BJ (cell line): ENCODE results near the gene AP3D1. TPM values are rescaled to one million over a fixed set of nuclear protein-coding genes. Genes with fewer than 3 reads are reported as not detected.

ENCODE experiments used
- CTCF ChIA-PET: fragments of 350-600 bp; formaldehyde crosslinking; extraction: SDS; loops from one replicate; lab custom pipeline; 2021; ENCODE audit warnings: antibody characterized with exemption, inconsistent platforms; lab: Yijun Ruan, JAX
- POLR2A ChIA-PET: fragments of 300-600 bp; sonication (Branson Sonifier 250); formaldehyde crosslinking; extraction: SDS; loops from one replicate; lab custom pipeline; 2021; ENCODE audit warnings: antibody characterized with exemption; lab: Charles Lee
- DNase-seq: peaks from one replicate; pipeline ENCODE4 v3.0.0-alpha.2; 2011; ENCODE audit warnings: low read depth
- H3K27me3 ChIP-seq: 2 replicates; pipeline ENCODE4 v1.6.0; 2011; ENCODE audit warnings: low read length; ENCODE audit not compliant: control insufficient read depth, insufficient read depth
- H3K36me3 ChIP-seq: 2 replicates; pipeline ENCODE4 v1.5.1; 2011; ENCODE audit warnings: low read length; ENCODE audit not compliant: control insufficient read depth, insufficient read depth
- H3K4me3 ChIP-seq: 2 replicates; pipeline ENCODE4 v1.5.1; 2011; ENCODE audit warnings: low read depth, mild to moderate bottlenecking, control low read depth, low read length
- polyA plus RNA-seq: library from polyadenylated mRNA; depleted of rRNA; stranded (reverse); fragments of >200 nt; gene quantifications from 2 replicates; pipeline ENCODE4 v1.2.3, GENCODE V29; 2011
- TF ChIP-seq, protein P1 (sequence below): IDR thresholded peaks from 2 replicates; pipeline ENCODE4 v1.5.1; 2011; ENCODE audit warnings: low read depth, mild to moderate bottlenecking, control low read depth, inconsistent platforms, low read length, moderate library complexity; ENCODE audit not compliant: insufficient read depth

The AP3D1 gene
- polyA plus RNA-seq, 1 experiment, result 122 TPM

DNA sequence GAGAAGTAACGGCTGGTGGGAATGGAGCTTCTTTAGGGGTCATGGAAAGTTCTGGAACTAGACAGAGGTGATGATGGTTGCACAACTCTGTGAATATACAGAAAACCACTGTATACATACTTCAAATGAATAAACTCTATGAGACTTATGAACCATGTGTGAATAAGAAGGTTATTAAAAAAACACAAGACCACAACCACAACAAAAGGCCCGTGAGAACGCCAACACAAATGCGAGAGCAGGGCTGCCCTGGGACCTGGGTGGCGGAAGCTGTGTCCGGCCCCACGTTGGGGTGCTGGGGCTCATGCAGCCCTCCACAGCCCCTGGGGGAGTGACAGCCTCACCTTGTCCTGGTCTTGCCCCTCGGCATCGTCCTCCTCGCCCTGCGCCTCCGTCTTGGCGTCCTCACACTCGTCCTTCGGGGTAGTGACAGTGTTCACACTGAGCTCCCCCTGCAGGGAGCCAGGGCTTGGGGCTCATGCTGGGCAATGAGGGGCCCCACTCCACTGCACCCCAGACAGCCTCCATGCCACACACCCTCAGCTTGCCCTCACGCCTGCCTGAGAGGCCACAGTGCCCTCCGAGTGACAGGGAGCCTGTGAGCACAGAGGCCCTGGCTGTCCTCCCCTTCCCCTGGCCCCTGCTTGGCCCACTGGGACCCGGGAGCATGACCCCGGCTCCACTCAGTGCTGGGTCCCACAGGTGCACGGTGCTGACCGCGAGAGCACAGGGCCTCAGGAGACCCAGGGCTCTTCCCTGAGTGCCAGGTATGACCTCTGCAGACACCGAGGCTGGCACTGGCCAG is 38.6 kb downstream of the AP3D1 start:
- Histone ChIP-seq H3K36me3 (peaks cover 88% of the 10 kb centered on the region), H3K4me3 (no peak overlapping the region), H3K27me3 (no peaks in the 10 kb centered on the region)
- DNase-seq, result no peak
- ChIA-PET CTCF (interaction anchor here (1.0 kb wide), 1 partner anchor 44 kb away, joined by 3 read pairs; no protein-coding TSS in a partner anchor), POLR2A (no interaction called here)
- TF ChIP-seq, protein P1, sequence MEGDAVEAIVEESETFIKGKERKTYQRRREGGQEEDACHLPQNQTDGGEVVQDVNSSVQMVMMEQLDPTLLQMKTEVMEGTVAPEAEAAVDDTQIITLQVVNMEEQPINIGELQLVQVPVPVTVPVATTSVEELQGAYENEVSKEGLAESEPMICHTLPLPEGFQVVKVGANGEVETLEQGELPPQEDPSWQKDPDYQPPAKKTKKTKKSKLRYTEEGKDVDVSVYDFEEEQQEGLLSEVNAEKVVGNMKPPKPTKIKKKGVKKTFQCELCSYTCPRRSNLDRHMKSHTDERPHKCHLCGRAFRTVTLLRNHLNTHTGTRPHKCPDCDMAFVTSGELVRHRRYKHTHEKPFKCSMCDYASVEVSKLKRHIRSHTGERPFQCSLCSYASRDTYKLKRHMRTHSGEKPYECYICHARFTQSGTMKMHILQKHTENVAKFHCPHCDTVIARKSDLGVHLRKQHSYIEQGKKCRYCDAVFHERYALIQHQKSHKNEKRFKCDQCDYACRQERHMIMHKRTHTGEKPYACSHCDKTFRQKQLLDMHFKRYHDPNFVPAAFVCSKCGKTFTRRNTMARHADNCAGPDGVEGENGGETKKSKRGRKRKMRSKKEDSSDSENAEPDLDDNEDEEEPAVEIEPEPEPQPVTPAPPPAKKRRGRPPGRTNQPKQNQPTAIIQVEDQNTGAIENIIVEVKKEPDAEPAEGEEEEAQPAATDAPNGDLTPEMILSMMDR, result no peak

DNA sequence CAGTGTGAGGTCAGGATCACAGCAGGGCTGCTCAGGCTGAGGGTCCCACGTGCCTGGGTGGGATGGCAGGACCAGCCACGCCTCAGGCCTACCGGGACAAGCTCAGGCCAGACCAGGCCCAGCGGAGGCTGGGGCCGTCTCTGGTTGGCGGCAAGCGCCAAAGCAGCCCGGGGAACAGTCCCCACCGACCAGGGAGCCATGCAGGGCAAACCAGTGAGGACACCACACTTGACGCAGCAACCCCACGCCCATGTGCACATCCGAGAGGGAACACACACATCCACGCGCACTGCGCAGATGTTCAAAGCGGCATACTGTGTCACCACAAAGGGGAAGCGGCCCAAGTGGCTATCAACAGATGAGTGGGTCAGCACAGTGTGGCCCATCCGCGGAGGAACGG is 39.5 kb downstream of the AP3D1 start:
- peaks cover 83% of the 10 kb centered on the region for H3K36me3 ChIP-seq
- H3K27me3 ChIP-seq, result no peaks in the 10 kb centered on the region
- POLR2A ChIA-PET, result no interaction called here
- CTCF ChIA-PET, result interaction anchor here (1.0 kb wide), 1 partner anchor 43 kb away, joined by 3 read pairs; no protein-coding TSS in a partner anchor
- TF ChIP-seq, protein P1, result no peak
- DNase-seq, result no peak
- H3K4me3 ChIP-seq, result no peak overlapping the region

GRCh38 chr19:2111425-2111824 is 39.9 kb downstream of the AP3D1 start:
- Histone ChIP-seq H3K27me3 (no peaks in the 10 kb centered on the region), H3K4me3 (no peak overlapping the region), H3K36me3 (peaks cover 82% of the 10 kb centered on the region)
- ChIA-PET POLR2A (no interaction called here), CTCF (no interaction called here)
- TF ChIP-seq, protein P1, result no peak
- no peak for DNase-seq

DNA sequence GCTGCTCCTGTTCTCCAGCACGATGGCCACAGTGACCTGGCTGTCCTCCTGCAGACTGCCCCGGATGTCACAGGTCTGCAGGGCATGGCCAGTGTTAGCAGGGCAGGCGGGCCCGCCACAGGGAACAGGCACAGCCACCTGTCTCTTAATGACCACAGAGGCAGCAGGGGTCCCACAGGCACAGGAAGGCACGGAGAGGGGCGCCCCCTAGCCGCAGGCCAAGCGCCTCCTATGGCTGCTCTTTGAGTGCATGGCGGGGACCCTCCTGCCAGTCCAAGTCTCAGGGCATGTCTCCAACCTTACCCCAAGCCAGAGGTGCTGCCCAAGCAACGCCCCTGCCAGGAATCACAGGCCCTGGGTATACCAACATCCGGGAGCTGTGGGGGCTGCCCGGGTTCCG is 40.5 kb downstream of the AP3D1 start:
- H3K36me3 ChIP-seq, result peaks cover 79% of the 10 kb centered on the region
- no peak for DNase-seq
- H3K27me3 ChIP-seq, result no peaks in the 10 kb centered on the region
- POLR2A ChIA-PET, result no interaction called here
- CTCF ChIA-PET, result interaction anchor here (1.3 to 2.1 kb wide), 2 partner anchors 14 kb away, joined by 3 to 5 read pairs; partner anchors contain the start of gene IZUMO4
- TF ChIP-seq, protein P1, result no peak
- H3K4me3 ChIP-seq, result no peak overlapping the region

- no peak for DNase-seq
- no peak overlapping the region for H3K4me3 ChIP-seq
- H3K36me3 ChIP-seq, result peaks cover 69% of the 10 kb centered on the region
- CTCF ChIA-PET, result interaction anchor here (1.3 to 2.1 kb wide), 2 partner anchors 12 to 15 kb away, joined by 3 to 5 read pairs; partner anchors contain the start of gene IZUMO4
- POLR2A ChIA-PET, result no interaction called here
- H3K27me3 ChIP-seq, result no peaks in the 10 kb centered on the region
- TF ChIP-seq, protein P1, result no peak
Observed at GRCh38 chr19:2109046-2109864, 42.1 kb downstream of the AP3D1 start.
